GM23248 (cell line): ENCODE results near the gene PRELP. TPM values are rescaled to one million over a fixed set of nuclear protein-coding genes. Genes with fewer than 3 reads are reported as not detected.

ENCODE experiments used
- DNase-seq: peaks from one replicate; pipeline ENCODE4 v3.0.0-alpha.2; 2015
- H2AFZ ChIP-seq: fragments of 200-600 bp; sonication (generic); 2 replicates; pipeline ENCODE4 v1.6.1; 2016; ENCODE audit warnings: antibody characterized with exemption
- H3F3A ChIP-seq: fragments of 200-600 bp; sonication (generic); 2 replicates; pipeline ENCODE4 v1.6.1; 2016; ENCODE audit warnings: mild to moderate bottlenecking, antibody characterized with exemption, mixed run types; ENCODE audit not compliant: insufficient read depth
- H3K27ac ChIP-seq: fragments of 200-600 bp; sonication (generic); 2 replicates; pipeline ENCODE4 v1.5.1; 2016; ENCODE audit warnings: mild to moderate bottlenecking
- H3K27me3 ChIP-seq: fragments of 200-600 bp; sonication (generic); replicated peaks from 2 replicates; pipeline ENCODE4 v1.6.1; 2016; ENCODE audit warnings: mild to moderate bottlenecking; ENCODE audit not compliant: insufficient read depth
- H3K36me3 ChIP-seq: fragments of 200-600 bp; sonication (generic); 2 replicates; pipeline ENCODE4 v1.6.1; 2016; ENCODE audit warnings: low read depth, mild to moderate bottlenecking
- H3K4me1 ChIP-seq: fragments of 200-600 bp; sonication (generic); 2 replicates; pipeline ENCODE4 v1.6.1; 2016; ENCODE audit warnings: mild to moderate bottlenecking; ENCODE audit not compliant: insufficient read depth
- H3K4me2 ChIP-seq: fragments of 200-600 bp; sonication (generic); one replicate; pipeline ENCODE4 v1.6.1; 2016; ENCODE audit warnings: mild to moderate bottlenecking; ENCODE audit not compliant: unreplicated experiment
- H3K4me3 ChIP-seq: fragments of 200-600 bp; sonication (generic); 2 replicates; pipeline ENCODE4 v1.5.1; 2016; ENCODE audit warnings: mild to moderate bottlenecking
- H3K79me2 ChIP-seq: fragments of 200-600 bp; sonication (generic); 2 replicates; pipeline ENCODE4 v1.6.1; 2016; ENCODE audit warnings: mild to moderate bottlenecking; ENCODE audit not compliant: insufficient read depth
- H3K9ac ChIP-seq: fragments of 200-600 bp; sonication (generic); 2 replicates; pipeline ENCODE4 v1.6.1; 2016; ENCODE audit warnings: mild to moderate bottlenecking
- H3K9me2 ChIP-seq: fragments of 200-600 bp; sonication (generic); 2 replicates; pipeline ENCODE4 v1.6.1; 2016; ENCODE audit warnings: mixed run types, mild to moderate bottlenecking, moderate library complexity; ENCODE audit not compliant: insufficient read depth
- H3K9me3 ChIP-seq: fragments of 200-600 bp; sonication (generic); one replicate; pipeline ENCODE4 v1.6.1; 2017; ENCODE audit warnings: low read depth
- H4K20me1 ChIP-seq: fragments of 200-600 bp; sonication (generic); 2 replicates; pipeline ENCODE4 v1.6.0; 2016; ENCODE audit not compliant: insufficient read depth
- EZH2 ChIP-seq: fragments of 200-600 bp; sonication (generic); IDR thresholded peaks from 2 replicates; pipeline ENCODE4 v1.6.1; 2018; ENCODE audit warnings: antibody characterized with exemption, mild to moderate bottlenecking; ENCODE audit not compliant: insufficient read depth, poor library complexity, severe bottlenecking
- EZH2phosphoT487 ChIP-seq: fragments of 200-600 bp; sonication (generic); IDR thresholded peaks from 2 replicates; pipeline ENCODE4 v1.6.1; 2018; ENCODE audit warnings: antibody characterized with exemption, moderate library complexity, mild to moderate bottlenecking, low read depth; ENCODE audit not compliant: insufficient read depth
- WGBS, 2 experiments: methylation state at CpG; one replicate each; pipeline ENCODE4 v1.1.6; 2015 to 2017; ENCODE audit warnings: low lambda C conversion rate in 2 of 2, low coverage in 1 of 2; ENCODE audit errors: missing lambda C conversion rate in 2 of 2; 5-methylcytosine and 5-hydroxymethylcytosine counted together
- in situ Hi-C: fragments of 300-500 bp; cut with MboI; formaldehyde crosslinking; loops from 2 replicates; pipeline ENCODE4 v1.15.0; 2020
- polyA plus RNA-seq: library from polyadenylated mRNA; unstranded; fragments of >200 nt; fragmentation: Nextera tagmentation; extraction: Ambion mirVana; gene quantifications from 2 replicates; pipeline ENCODE4 v1.2.1, GENCODE V29; 2016
- total RNA-seq: library from RNA; depleted of rRNA; stranded (reverse); fragments of >200 nt; shearing (Covaris generic); gene quantifications from 2 replicates; pipeline ENCODE4 v1.2.3, GENCODE V29; 2014

PRELP gene
- total and polyA plus RNA-seq, 2 experiments from 2014 or later: 0.32 to 1.6 TPM

DNA sequence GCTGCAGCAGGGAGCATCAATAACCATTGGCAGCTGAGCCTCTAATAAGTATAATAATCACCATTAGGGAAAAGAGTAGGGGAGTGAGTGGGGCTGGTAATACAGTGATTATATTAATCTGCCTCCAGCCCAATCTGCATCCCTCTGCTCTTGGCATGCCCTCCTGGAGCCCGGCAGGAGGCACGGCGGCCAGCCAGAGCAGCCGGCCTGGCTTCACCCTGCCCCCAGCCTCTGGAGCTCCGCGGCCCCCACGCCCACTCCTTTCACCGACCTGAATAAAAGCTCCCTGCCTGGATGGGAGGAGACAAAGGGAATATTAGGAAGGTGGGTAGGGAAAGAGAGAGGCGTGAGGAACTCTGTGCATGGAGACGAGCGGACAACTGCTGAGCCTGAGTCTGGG lies 46.6 kb downstream of the PRELP start:
- Histone ChIP-seq H3F3A (no peaks in the 10 kb centered on the region; the same call in 1 of the 2 replicates), H3K36me3 (no peaks in the 10 kb centered on the region), H3K27ac (no peak overlapping the region), H2AFZ (no peak overlapping the region), H3K9me3 (no peaks in the 10 kb centered on the region), H3K27me3 (no peaks in the 10 kb centered on the region), H3K9ac (no peak overlapping the region), H3K79me2 (no peaks in the 10 kb centered on the region), H3K4me2 (no peak overlapping the region), H3K4me3 (no peak overlapping the region), H4K20me1 (no peaks in the 10 kb centered on the region), H3K9me2 (no peaks in the 10 kb centered on the region), H3K4me1 (peaks cover 36% of the 10 kb centered on the region)
- TF ChIP-seq EZH2phosphoT487 (no peak), EZH2 (no peak)
- DNase-seq: peak; percentile 42
- in situ Hi-C loops: no loop called here
- WGBS, 2 experiments: 28 to 33% methylated on average over 11 of the region's 11 CpGs

- no peaks in the 10 kb centered on the region for H3K27me3 ChIP-seq
- no peak for DNase-seq
- no peak overlapping the region for H3K27ac ChIP-seq
- no peaks in the 10 kb centered on the region for H3K36me3 ChIP-seq
- no peak overlapping the region for H3K9ac ChIP-seq
- H3K4me3 ChIP-seq: no peak overlapping the region
- in situ Hi-C loops: no loop called here
- H2AFZ ChIP-seq: no peak overlapping the region
- H3F3A ChIP-seq: no peaks in the 10 kb centered on the region; the same call in 1 of the 2 replicates
- WGBS, 2 experiments: 95% methylated on average over 6 of the region's 6 CpGs
- H4K20me1 ChIP-seq: no peaks in the 10 kb centered on the region
- H3K9me3 ChIP-seq: no peaks in the 10 kb centered on the region
- peaks cover 36% of the 10 kb centered on the region for H3K4me1 ChIP-seq
- TF ChIP-seq EZH2: no peak
- no peak for TF ChIP-seq EZH2phosphoT487
- no peaks in the 10 kb centered on the region for H3K9me2 ChIP-seq
- no peaks in the 10 kb centered on the region for H3K79me2 ChIP-seq
- H3K4me2 ChIP-seq: no peak overlapping the region
These were observed 48.1 kb downstream of the PRELP start for GRCh38 chr1:203523667-203524066.

GRCh38 chr1:203524152-203524551 lies 48.5 kb downstream of the PRELP start:
- no peak overlapping the region for H2AFZ ChIP-seq
- DNase-seq: no peak
- 63 to 65% methylated on average over 4 of the region's 4 CpGs for WGBS, 2 experiments
- no peak overlapping the region for H3K4me2 ChIP-seq
- in situ Hi-C loops: no loop called here
- no peak overlapping the region for H3K27ac ChIP-seq
- TF ChIP-seq EZH2 (no peak), EZH2phosphoT487 (no peak)
- H4K20me1 ChIP-seq: no peaks in the 10 kb centered on the region
- no peaks in the 10 kb centered on the region for H3K36me3 ChIP-seq
- no peaks in the 10 kb centered on the region for H3K27me3 ChIP-seq
- no peaks in the 10 kb centered on the region; the same call in 1 of the 2 replicates for H3F3A ChIP-seq
- no peak overlapping the region for H3K4me3 ChIP-seq
- H3K9ac ChIP-seq: no peak overlapping the region
- H3K9me3 ChIP-seq: no peaks in the 10 kb centered on the region
- H3K9me2 ChIP-seq: no peaks in the 10 kb centered on the region
- H3K79me2 ChIP-seq: no peaks in the 10 kb centered on the region
- peaks cover 36% of the 10 kb centered on the region for H3K4me1 ChIP-seq

DNA sequence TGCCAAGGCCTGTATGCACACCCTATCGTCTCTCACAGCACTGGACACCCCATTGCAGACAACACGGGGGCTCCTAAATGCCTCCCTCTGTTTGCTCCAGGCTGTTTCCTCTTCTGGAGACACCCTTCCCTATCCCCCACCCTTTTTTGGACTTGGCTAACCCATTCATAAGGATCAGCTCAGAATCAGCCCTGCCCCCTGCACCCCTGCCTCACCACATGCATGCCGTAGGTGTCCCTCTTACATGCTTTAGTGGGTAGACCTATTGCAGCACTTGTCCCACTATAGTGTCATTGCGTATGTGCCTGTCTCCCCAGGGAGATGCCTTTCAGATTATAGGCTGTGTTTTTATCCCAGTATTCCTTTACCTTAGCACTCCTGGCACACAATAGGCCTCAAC lies 49.2 kb downstream of the PRELP start:
- no peaks in the 10 kb centered on the region for H3K27me3 ChIP-seq
- H3K36me3 ChIP-seq: no peaks in the 10 kb centered on the region
- no peaks in the 10 kb centered on the region for H3K79me2 ChIP-seq
- H3K4me1 ChIP-seq: peaks cover 36% of the 10 kb centered on the region
- H3K9me2 ChIP-seq: no peaks in the 10 kb centered on the region
- no peak overlapping the region for H3K27ac ChIP-seq
- H3K4me2 ChIP-seq: no peak overlapping the region
- H2AFZ ChIP-seq: no peak overlapping the region
- H3F3A ChIP-seq: no peaks in the 10 kb centered on the region; the same call in 1 of the 2 replicates
- no peak overlapping the region for H3K4me3 ChIP-seq
- no peaks in the 10 kb centered on the region for H3K9me3 ChIP-seq
- H4K20me1 ChIP-seq: no peaks in the 10 kb centered on the region
- in situ Hi-C loops: no loop called here
- DNase-seq: no peak
- H3K9ac ChIP-seq: no peak overlapping the region
- WGBS, 2 experiments: 97 to 98% methylated on average over 4 of the region's 4 CpGs
- TF ChIP-seq EZH2phosphoT487 (no peak), EZH2 (no peak)

GRCh38 chr1:203525685-203526084 lies 50.1 kb downstream of the PRELP start:
- Histone ChIP-seq H3K9ac (no peak overlapping the region), H3K4me2 (no peak overlapping the region), H3K27me3 (no peaks in the 10 kb centered on the region), H3K4me1 (peaks cover 28% of the 10 kb centered on the region), H2AFZ (no peak overlapping the region), H3K79me2 (no peaks in the 10 kb centered on the region), H3F3A (no peaks in the 10 kb centered on the region; the same call in 1 of the 2 replicates), H3K4me3 (no peak overlapping the region), H3K27ac (no peak overlapping the region), H3K36me3 (no peaks in the 10 kb centered on the region), H3K9me2 (no peaks in the 10 kb centered on the region), H4K20me1 (no peaks in the 10 kb centered on the region), H3K9me3 (no peaks in the 10 kb centered on the region)
- no peak for DNase-seq
- 98 to 100% methylated on average over 3 of the region's 3 CpGs for WGBS, 2 experiments
- in situ Hi-C loops: no loop called here
- TF ChIP-seq EZH2phosphoT487 (no peak), EZH2 (no peak)
